CD4-positive, alpha-beta T cell (primary cell): ENCODE measurements around the gene FAM124B. TPM values are rescaled to one million over a fixed set of nuclear protein-coding genes. Genes with fewer than 3 reads are reported as not detected.

Source experiments
- ATAC-seq: fragments of 200-7000 bp; cut with Tn5 transposase; one replicate; pipeline ENCODE4 v1.10.0; 2022; ENCODE audit warnings: mild to moderate bottlenecking; ENCODE audit not compliant: poor library complexity
- CTCF ChIA-PET: fragments of 350-600 bp; sonication (Branson Sonifier 250); formaldehyde crosslinking; loops from one replicate; lab custom pipeline; 2021; ENCODE audit warnings: antibody characterized with exemption, inconsistent platforms; lab: Charles Lee
- POLR2A ChIA-PET: fragments of 350-600 bp; sonication (Branson Sonifier 250); formaldehyde crosslinking; loops from one replicate; lab custom pipeline; 2021; ENCODE audit warnings: antibody characterized with exemption, inconsistent platforms; lab: Charles Lee
- DNase-seq, 14 experiments: peaks; one replicate each; pipeline ENCODE4 v3.0.0-alpha.2; 2013 to 2020; ENCODE audit warnings: mixed read lengths in 2 of 14
- H3K27ac ChIP-seq, 2 donors: one replicate each; pipeline versions ENCODE4 v1.5.1 to v1.7.0; 2013; ENCODE audit warnings: low read length in 2 of 2, low read depth in 1 of 2, mild to moderate bottlenecking in 1 of 2
- H3K27me3 ChIP-seq, 2 experiments: 1 replicate in 1 of 2; 2 replicates in 1 of 2; pipeline versions ENCODE4 v1.6.1 to v1.7.0; 2013; ENCODE audit warnings: low read length in 2 of 2, control low read depth in 1 of 2, mild to moderate bottlenecking in 1 of 2, moderate library complexity in 1 of 2; ENCODE audit not compliant: insufficient read depth in 2 of 2, control insufficient read depth in 1 of 2
- H3K36me3 ChIP-seq: one replicate; pipeline ENCODE4 v1.6.1; 2013; ENCODE audit warnings: low read length, control low read depth; ENCODE audit not compliant: insufficient read depth
- H3K4me1 ChIP-seq: one replicate; pipeline ENCODE4 v1.6.1; 2013; ENCODE audit warnings: low read length, control low read depth; ENCODE audit not compliant: insufficient read depth
- H3K4me3 ChIP-seq: one replicate; pipeline ENCODE4 v1.5.1; 2013; ENCODE audit warnings: mild to moderate bottlenecking, low read length, moderate library complexity
- H3K9me3 ChIP-seq, 2 experiments: 1 replicate in 1 of 2; 2 replicates in 1 of 2; pipeline versions ENCODE4 v1.6.1 to v1.7.0; 2013; ENCODE audit warnings: low read length in 2 of 2, mild to moderate bottlenecking in 2 of 2, control low read depth in 1 of 2, moderate library complexity in 1 of 2; ENCODE audit not compliant: control insufficient read depth in 1 of 2, insufficient read depth in 1 of 2
- H3K27ac Mint-ChIP-seq: one replicate; pipeline ENCODE4 v1.8.0; 2020; ENCODE audit warnings: mixed read lengths
- H3K27me3 Mint-ChIP-seq: one replicate; pipeline ENCODE4 v1.8.0; 2021; ENCODE audit warnings: mixed read lengths
- H3K36me3 Mint-ChIP-seq: one replicate; pipeline ENCODE4 v1.8.0; 2021; ENCODE audit warnings: low read depth, mixed read lengths
- H3K4me1 Mint-ChIP-seq: one replicate; pipeline ENCODE4 v1.8.0; 2021; ENCODE audit warnings: low read depth, mixed read lengths
- H3K4me3 Mint-ChIP-seq: one replicate; pipeline ENCODE4 v1.8.0; 2020; ENCODE audit warnings: mild to moderate bottlenecking, mixed read lengths
- H3K9me3 Mint-ChIP-seq: one replicate; pipeline ENCODE4 v1.8.0; 2020; ENCODE audit warnings: mixed read lengths
- intact Hi-C, 2 experiments: fragments of 100-400 bp; cut with DNase I in 1 of 2; cut with micrococcal nuclease in 1 of 2; formaldehyde crosslinking; loops; one replicate each; pipeline versions ENCODE4 v1.15.1 to v1.9.0; 2023 to 2025; cut with DNase I, micrococcal nuclease
- total RNA-seq, 174 experiments: library from RNA in 2 of 174; stranded (reverse) in 2 of 174; gene quantifications; one replicate each; pipeline ENCODE4 v1.2.3 and lab custom pipeline; 2021 to 2026
- TF ChIP-seq, protein P1 (sequence below): fragments of 200-600 bp; IDR thresholded peaks from one replicate; pipeline ENCODE4 v1.8.0; 2022; ENCODE audit warnings: antibody characterized with exemption, mild to moderate bottlenecking

The FAM124B gene
- total RNA-seq, 2 experiments from 2014 or later, result 1.1 to 1.3 TPM

DNA sequence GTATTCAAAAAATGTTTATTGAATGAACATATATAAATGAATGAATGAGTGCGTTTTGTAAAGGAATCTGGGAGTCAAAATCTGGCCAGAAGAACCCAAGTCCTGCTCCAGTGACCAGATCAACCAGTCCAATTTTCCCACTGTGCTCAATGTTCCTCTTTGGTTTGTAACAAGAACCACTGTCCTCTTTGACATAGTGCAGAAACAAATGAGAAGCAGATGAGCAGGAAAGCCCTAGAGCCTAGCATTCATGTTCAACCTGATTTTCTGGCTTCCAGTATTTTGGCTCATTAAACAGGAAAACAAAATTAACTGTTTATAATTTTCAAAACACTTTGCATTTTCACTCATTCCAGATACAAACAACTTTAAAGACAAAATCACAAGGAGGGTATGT lies 23.2 kb downstream of the FAM124B start:
- Histone ChIP-seq H3K4me1 (no peaks in the 10 kb centered on the region), H3K27ac (no peak overlapping the region), H3K4me3 (no peak overlapping the region), H3K27me3 (no peaks in the 10 kb centered on the region), H3K36me3 (no peaks in the 10 kb centered on the region), H3K9me3 (no peaks in the 10 kb centered on the region)
- CTCF ChIA-PET, result interaction anchor here (1.4 kb wide), 1 partner anchor 10 kb away, joined by 3 read pairs; no protein-coding TSS in a partner anchor
- Mint-ChIP-seq H3K4me1 (no peaks in the 10 kb centered on the region), H3K4me3 (no peak overlapping the region), H3K9me3 (no peaks in the 10 kb centered on the region), H3K27ac (no peak overlapping the region), H3K27me3 (no peaks in the 10 kb centered on the region), H3K36me3 (no peaks in the 10 kb centered on the region)
- DNase-seq, result no peak
- no peak for ATAC-seq
- intact Hi-C loops, result no loop called here
- TF ChIP-seq, protein P1, sequence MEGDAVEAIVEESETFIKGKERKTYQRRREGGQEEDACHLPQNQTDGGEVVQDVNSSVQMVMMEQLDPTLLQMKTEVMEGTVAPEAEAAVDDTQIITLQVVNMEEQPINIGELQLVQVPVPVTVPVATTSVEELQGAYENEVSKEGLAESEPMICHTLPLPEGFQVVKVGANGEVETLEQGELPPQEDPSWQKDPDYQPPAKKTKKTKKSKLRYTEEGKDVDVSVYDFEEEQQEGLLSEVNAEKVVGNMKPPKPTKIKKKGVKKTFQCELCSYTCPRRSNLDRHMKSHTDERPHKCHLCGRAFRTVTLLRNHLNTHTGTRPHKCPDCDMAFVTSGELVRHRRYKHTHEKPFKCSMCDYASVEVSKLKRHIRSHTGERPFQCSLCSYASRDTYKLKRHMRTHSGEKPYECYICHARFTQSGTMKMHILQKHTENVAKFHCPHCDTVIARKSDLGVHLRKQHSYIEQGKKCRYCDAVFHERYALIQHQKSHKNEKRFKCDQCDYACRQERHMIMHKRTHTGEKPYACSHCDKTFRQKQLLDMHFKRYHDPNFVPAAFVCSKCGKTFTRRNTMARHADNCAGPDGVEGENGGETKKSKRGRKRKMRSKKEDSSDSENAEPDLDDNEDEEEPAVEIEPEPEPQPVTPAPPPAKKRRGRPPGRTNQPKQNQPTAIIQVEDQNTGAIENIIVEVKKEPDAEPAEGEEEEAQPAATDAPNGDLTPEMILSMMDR, result no peak
- POLR2A ChIA-PET, result no interaction called here

DNA sequence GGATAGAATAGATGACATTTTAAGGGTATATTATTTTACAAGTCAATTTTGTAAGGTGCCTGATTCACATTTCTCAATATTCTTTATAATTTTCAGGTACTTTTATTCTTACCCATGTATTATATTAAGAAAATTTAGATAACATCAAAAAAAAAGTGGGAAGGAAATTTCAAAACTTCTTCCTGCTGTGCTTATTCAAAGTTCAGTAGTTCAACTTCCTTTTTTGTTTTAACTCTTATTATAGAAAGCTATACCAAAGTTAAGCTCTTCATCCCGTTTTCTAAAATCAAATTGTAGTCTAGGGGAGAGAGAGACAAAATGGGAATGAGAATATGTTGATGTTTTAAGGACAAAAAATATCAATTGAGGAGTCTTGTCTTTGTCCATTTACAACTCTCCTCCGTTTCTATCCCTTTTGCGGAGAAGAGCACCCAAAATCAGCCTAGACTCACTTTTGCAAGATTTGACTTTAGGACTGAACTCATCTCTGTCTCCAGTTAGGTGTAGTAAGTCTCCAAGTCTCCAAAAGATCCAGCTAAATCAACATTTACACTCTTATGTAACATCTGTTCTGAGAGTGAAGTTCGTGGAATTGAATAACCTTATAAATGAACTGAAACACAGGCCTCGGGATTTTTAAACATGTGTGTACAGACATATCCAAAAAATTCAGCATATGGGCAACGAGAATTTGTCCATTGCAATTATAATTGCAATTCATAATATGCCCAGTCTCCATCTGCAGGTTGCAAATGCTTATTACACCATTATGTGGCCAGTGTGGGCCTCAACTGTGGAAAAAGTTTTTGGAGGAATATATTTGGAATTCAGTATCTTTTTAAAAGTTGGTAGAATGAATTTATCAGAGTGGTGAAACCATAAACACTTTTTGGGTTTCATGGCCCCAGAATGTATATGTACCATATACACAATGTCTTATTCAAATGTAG lies 23.9 kb downstream of the FAM124B start:
- Histone ChIP-seq H3K27me3 (no peaks in the 10 kb centered on the region), H3K27ac (no peak overlapping the region), H3K4me1 (no peaks in the 10 kb centered on the region), H3K36me3 (no peaks in the 10 kb centered on the region), H3K9me3 (no peaks in the 10 kb centered on the region), H3K4me3 (no peak overlapping the region)
- Mint-ChIP-seq H3K36me3 (no peaks in the 10 kb centered on the region), H3K4me1 (no peaks in the 10 kb centered on the region), H3K27me3 (no peaks in the 10 kb centered on the region), H3K4me3 (no peak overlapping the region), H3K27ac (no peak overlapping the region), H3K9me3 (no peaks in the 10 kb centered on the region)
- TF ChIP-seq, protein P1, result no peak
- DNase-seq (no peak), ATAC-seq (no peak)
- ChIA-PET CTCF (interaction anchor here (1.4 kb wide), 1 partner anchor 9 kb away, joined by 3 read pairs; no protein-coding TSS in a partner anchor), POLR2A (interaction anchor here (0.8 kb wide), 1 partner anchor 1273 kb away, joined by 4 read pairs; no protein-coding TSS in a partner anchor)
- intact Hi-C loops, result no loop called here

DNA sequence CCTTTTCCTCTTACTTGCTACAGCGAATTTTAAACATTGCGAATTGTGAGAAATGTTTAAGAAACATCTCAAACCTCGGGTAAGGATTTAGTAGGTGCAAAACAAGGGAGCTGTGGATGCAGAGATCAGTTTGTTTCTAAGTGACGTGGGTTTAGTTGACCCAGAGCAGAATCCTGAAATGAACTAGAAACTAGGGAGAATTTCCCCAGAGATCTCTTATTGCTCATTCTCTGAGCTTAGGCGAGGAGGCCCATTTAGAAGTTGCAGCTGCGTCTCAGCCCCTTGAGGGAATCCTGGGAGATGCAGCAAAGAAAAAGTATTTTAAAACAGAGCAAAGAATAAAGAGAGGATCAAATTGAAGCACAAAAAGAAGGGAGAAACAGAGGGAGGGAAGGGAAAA lies 29.3 kb downstream of the FAM124B start:
- Mint-ChIP-seq H3K36me3 (no peaks in the 10 kb centered on the region), H3K27me3 (no peaks in the 10 kb centered on the region), H3K4me1 (no peaks in the 10 kb centered on the region), H3K27ac (no peak overlapping the region), H3K4me3 (no peak overlapping the region), H3K9me3 (no peaks in the 10 kb centered on the region)
- no peak overlapping the region for H3K4me3 ChIP-seq
- ChIA-PET CTCF (no interaction called here), POLR2A (no interaction called here)
- DNase-seq (no peak), ATAC-seq (no peak)
- no peaks in the 10 kb centered on the region for H3K9me3 ChIP-seq
- intact Hi-C loops, result no loop called here
- H3K36me3 ChIP-seq, result no peaks in the 10 kb centered on the region
- peaks cover 4% of the 10 kb centered on the region for H3K4me1 ChIP-seq
- H3K27ac ChIP-seq, result no peak overlapping the region
- TF ChIP-seq, protein P1, result no peak
- H3K27me3 ChIP-seq, result no peaks in the 10 kb centered on the region
